ENCODE measurements around the gene MYO1C.
"Not testable (repeated sequence)": the region's sequence is repeated elsewhere in the genome, so short reads cannot be mapped to it uniquely, and the experiment has no call there.

The MYO1C gene

GRCh38 chr17:1515640-1516387 is 23.3 kb upstream of the MYO1C start:
- peak; percentile 86 for DNase-seq (ENCODE audit: low spot score)
- TF ChIP-seq, protein P1, sequence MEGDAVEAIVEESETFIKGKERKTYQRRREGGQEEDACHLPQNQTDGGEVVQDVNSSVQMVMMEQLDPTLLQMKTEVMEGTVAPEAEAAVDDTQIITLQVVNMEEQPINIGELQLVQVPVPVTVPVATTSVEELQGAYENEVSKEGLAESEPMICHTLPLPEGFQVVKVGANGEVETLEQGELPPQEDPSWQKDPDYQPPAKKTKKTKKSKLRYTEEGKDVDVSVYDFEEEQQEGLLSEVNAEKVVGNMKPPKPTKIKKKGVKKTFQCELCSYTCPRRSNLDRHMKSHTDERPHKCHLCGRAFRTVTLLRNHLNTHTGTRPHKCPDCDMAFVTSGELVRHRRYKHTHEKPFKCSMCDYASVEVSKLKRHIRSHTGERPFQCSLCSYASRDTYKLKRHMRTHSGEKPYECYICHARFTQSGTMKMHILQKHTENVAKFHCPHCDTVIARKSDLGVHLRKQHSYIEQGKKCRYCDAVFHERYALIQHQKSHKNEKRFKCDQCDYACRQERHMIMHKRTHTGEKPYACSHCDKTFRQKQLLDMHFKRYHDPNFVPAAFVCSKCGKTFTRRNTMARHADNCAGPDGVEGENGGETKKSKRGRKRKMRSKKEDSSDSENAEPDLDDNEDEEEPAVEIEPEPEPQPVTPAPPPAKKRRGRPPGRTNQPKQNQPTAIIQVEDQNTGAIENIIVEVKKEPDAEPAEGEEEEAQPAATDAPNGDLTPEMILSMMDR (IDR thresholded peaks at IDR 0.05; ENCODE audit: extremely low read depth, missing control alignments): peak; percentile 55

- no peak for DNase-seq (ENCODE audit: low spot score)
- TF ChIP-seq, protein P1 (IDR thresholded peaks at IDR 0.05; ENCODE audit: extremely low read depth, missing control alignments): no peak
Observed at GRCh38 chr17:1512351-1512750, 19.9 kb upstream of the MYO1C start.

DNA sequence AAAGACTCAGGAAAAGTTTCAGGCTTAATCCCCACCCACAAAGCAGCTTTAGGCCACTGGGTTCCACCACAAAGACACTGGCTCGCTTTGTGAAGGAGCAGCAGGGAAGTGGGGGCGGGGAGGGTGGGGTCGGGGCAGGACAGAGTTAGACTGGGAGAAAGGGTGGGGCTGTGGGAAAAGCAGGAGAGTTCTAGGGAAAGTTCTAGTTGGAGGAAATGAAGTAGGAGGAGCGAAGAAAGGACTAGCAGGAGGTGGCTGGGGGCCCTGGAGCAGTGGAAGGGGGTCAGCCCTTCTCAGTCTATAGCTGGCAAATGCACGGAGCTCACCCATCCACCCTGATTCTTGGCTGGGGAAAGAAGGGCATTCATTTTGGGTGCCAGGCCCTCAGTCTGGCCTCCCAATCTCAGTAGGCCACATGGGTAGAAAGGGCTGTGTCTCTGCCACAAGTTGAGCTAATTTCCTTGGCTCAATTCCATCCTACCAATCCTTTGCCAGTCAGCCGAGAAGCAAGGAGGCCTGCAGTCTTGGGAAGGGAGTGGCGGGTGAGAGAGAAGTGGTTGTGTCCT is 19.4 kb upstream of the MYO1C start:
- TF ChIP-seq, protein P1 (IDR thresholded peaks at IDR 0.05; ENCODE audit: extremely low read depth, missing control alignments): no peak
- DNase-seq (ENCODE audit: low spot score): no peak

DNA sequence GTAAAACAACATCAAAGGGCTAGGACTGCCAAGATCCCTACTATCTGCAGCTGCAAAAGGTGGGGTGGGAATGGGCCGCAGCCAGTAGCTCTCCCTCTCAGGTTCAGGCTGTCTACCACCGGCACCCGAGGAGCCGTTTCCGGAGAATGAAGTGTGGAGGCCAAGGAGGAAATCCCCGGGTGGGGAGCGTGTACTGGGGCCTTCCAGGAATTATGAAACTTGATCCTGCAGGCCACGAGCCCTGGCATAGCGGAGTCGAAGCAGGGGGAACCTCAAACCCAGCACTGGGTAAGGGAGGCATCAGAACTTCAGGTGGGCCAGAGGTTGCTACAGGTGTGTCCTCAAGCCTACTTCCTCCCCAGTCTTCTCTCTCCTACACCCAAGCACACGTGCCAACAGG is 18.8 kb upstream of the MYO1C start:
- TF ChIP-seq, protein P1 (IDR thresholded peaks at IDR 0.05; ENCODE audit: extremely low read depth, missing control alignments): no peak
- no peak for DNase-seq (ENCODE audit: low spot score)

GRCh38 chr17:1509290-1509881 is 16.9 kb upstream of the MYO1C start:
- TF ChIP-seq, protein P1 (IDR thresholded peaks at IDR 0.05; ENCODE audit: extremely low read depth, missing control alignments): no peak
- DNase-seq (ENCODE audit: low spot score): no peak

- not testable (repeated sequence) for DNase-seq (ENCODE audit: low spot score)
Observed at GRCh38 chr17:1508709-1509108, 16.2 kb upstream of the MYO1C start.

- no peak for DNase-seq (ENCODE audit: low spot score)
- TF ChIP-seq, protein P1 (IDR thresholded peaks at IDR 0.05; ENCODE audit: extremely low read depth, missing control alignments): no peak
Observed at GRCh38 chr17:1506649-1507267, 14.3 kb upstream of the MYO1C start.

All from GM20000 (cell line).